Smooth muscle cell of the brain vasculature (primary cell): Measurements from ENCODE around the gene RUNX3.

Experiments used
- DNase-seq: peaks from one replicate; pipeline ENCODE4 v3.0.0-alpha.2; 2012; ENCODE audit warnings: low read depth, low spot score

Gene RUNX3

GRCh38 chr1:24929398-24930259 lies 447 bp downstream of the RUNX3 start:
- no peak for DNase-seq

GRCh38 chr1:24928689-24929397 lies 1.2 kb downstream of the RUNX3 start:
- DNase-seq, result no peak

- no peak for DNase-seq
Observed at GRCh38 chr1:24927988-24928688, 1.9 kb downstream of the RUNX3 start.

GRCh38 chr1:24927473-24927872 lies 2.6 kb downstream of the RUNX3 start:
- DNase-seq, result no peak

GRCh38 chr1:24926563-24927249 lies 3.4 kb downstream of the RUNX3 start:
- no peak for DNase-seq

- DNase-seq, result no peak
Observed at GRCh38 chr1:24925963-24926362, 4.1 kb downstream of the RUNX3 start.

- no peak for DNase-seq
Observed at GRCh38 chr1:24925082-24925779, 4.8 kb downstream of the RUNX3 start.

GRCh38 chr1:24923485-24924113 lies 6.5 kb downstream of the RUNX3 start:
- no peak for DNase-seq

GRCh38 chr1:24921938-24922662 lies 8.0 kb downstream of the RUNX3 start:
- no peak for DNase-seq

- no peak for DNase-seq
Observed at GRCh38 chr1:24921412-24921811, 8.7 kb downstream of the RUNX3 start.

GRCh38 chr1:24920533-24920925 lies 9.5 kb downstream of the RUNX3 start:
- DNase-seq, result no peak

GRCh38 chr1:24919791-24920532 lies 10.1 kb downstream of the RUNX3 start:
- no peak for DNase-seq

- no peak for DNase-seq
Observed at GRCh38 chr1:24918995-24919605, 11.0 kb downstream of the RUNX3 start.

GRCh38 chr1:24918370-24918769 lies 11.7 kb downstream of the RUNX3 start:
- DNase-seq, result no peak

GRCh38 chr1:24917327-24918074 lies 12.6 kb downstream of the RUNX3 start:
- no peak for DNase-seq

- no peak for DNase-seq
Observed at GRCh38 chr1:24915816-24916602, 14.1 kb downstream of the RUNX3 start.
